Endothelial cell of umbilical vein (primary cell): ENCODE measurements around the gene MAN2B1. TPM values are rescaled to one million over a fixed set of nuclear protein-coding genes. Genes with fewer than 3 reads are reported as not detected.

Experiments
- BruUV-seq: library from RNA; stranded (reverse); fragments of 400-500 nt; replicated peaks from 2 replicates; lab custom pipeline; 2021; lab: Mats Ljungman, UMichigan
- CTCF ChIA-PET: fragments of 300-600, 350-600 bp; sonication (Branson Sonifier 250); formaldehyde crosslinking; loops from one replicate; lab custom pipeline; 2021; ENCODE audit warnings: antibody characterized with exemption, inconsistent platforms; lab: Charles Lee
- POLR2A ChIA-PET: fragments of 300-600, 350-600 bp; sonication (Branson Sonifier 250); formaldehyde crosslinking; loops from one replicate; lab custom pipeline; 2021; ENCODE audit warnings: antibody characterized with exemption, inconsistent platforms; lab: Charles Lee
- DNase-seq: peaks from one replicate; pipeline ENCODE4 v3.0.0-alpha.2; 2011; ENCODE audit warnings: low read depth, low spot score
- FAIRE-seq: peaks from 2 replicates; lab custom pipeline; 2011; peaks lifted over from hg19 to GRCh38; lab: Jason Lieb, UNC
- H2AFZ ChIP-seq: 2 replicates; pipeline ENCODE4 v1.6.0; 2012; ENCODE audit warnings: low read depth, low read length, control low read depth, inconsistent platforms
- H3K27ac ChIP-seq: 2 replicates; pipeline ENCODE4 v1.5.1; 2011; ENCODE audit warnings: low read depth, mild to moderate bottlenecking, control low read depth, low read length, moderate library complexity; ENCODE audit not compliant: insufficient read depth
- H3K27me3 ChIP-seq, 2 experiments: 2 replicates each; pipeline versions ENCODE4 v1.6.0 to v1.6.1; 2011; ENCODE audit warnings: low read length in 2 of 2, mixed read lengths in 1 of 2; ENCODE audit not compliant: control insufficient read depth in 2 of 2, insufficient read depth in 2 of 2
- H3K36me3 ChIP-seq, 2 experiments: 2 replicates in 1 of 2; 3 replicates in 1 of 2; pipeline ENCODE4 v1.5.1; 2011; ENCODE audit warnings: low read length in 2 of 2, mild to moderate bottlenecking in 1 of 2, moderate library complexity in 1 of 2; ENCODE audit not compliant: control insufficient read depth in 2 of 2, insufficient read depth in 2 of 2; ENCODE audit errors: extremely low read depth in 1 of 2
- H3K4me1 ChIP-seq: 3 replicates; pipeline ENCODE4 v1.5.1; 2011; ENCODE audit warnings: mild to moderate bottlenecking, low read length; ENCODE audit not compliant: control insufficient read depth, insufficient read depth; ENCODE audit errors: extremely low read depth
- H3K4me2 ChIP-seq: 2 replicates; pipeline ENCODE4 v1.6.1; 2011; ENCODE audit warnings: low read length, control low read depth, mixed read lengths; ENCODE audit not compliant: insufficient read depth
- H3K4me3 ChIP-seq, 3 experiments: fragments of 200-600 bp in 1 of 3; sonication (generic), shearing (Covaris generic) in 1 of 3; replicated peaks in 1 of 3; 2 replicates each; pipeline ENCODE4 v1.5.1; 2011 to 2016; ENCODE audit warnings: control low read depth in 3 of 3, low read length in 3 of 3, mild to moderate bottlenecking in 2 of 3, inconsistent platforms in 1 of 3, low read depth in 1 of 3, moderate library complexity in 1 of 3; ENCODE audit not compliant: insufficient read depth in 1 of 3
- H3K79me2 ChIP-seq: 2 replicates; pipeline ENCODE4 v1.6.0; 2012; ENCODE audit warnings: low read length, inconsistent platforms; ENCODE audit not compliant: control insufficient read depth, insufficient read depth
- H3K9ac ChIP-seq: replicated peaks from 2 replicates; pipeline ENCODE3; 2011; ENCODE audit warnings: low read length, control low read depth; ENCODE audit not compliant: insufficient read depth; ENCODE audit errors: extremely low read depth
- H3K9me1 ChIP-seq: replicated peaks from 3 replicates; pipeline ENCODE4 v1.6.0; 2011; ENCODE audit warnings: mild to moderate bottlenecking, low read length; ENCODE audit not compliant: control insufficient read depth, insufficient read depth; ENCODE audit errors: extremely low read depth
- H3K9me3 ChIP-seq: replicated peaks from 2 replicates; pipeline ENCODE4 v1.5.1; 2012; ENCODE audit warnings: low read length, inconsistent platforms; ENCODE audit not compliant: control insufficient read depth, insufficient read depth
- H4K20me1 ChIP-seq: replicated peaks from 2 replicates; pipeline ENCODE3; 2011; ENCODE audit warnings: mild to moderate bottlenecking, low read length; ENCODE audit not compliant: control insufficient read depth, insufficient read depth; ENCODE audit errors: extremely low read depth
- EZH2 ChIP-seq: IDR thresholded peaks from 2 replicates; pipeline ENCODE4 v1.6.1; 2012; ENCODE audit warnings: borderline replicate concordance, low read depth, mild to moderate bottlenecking, moderate library complexity, low read length, inconsistent platforms; ENCODE audit not compliant: severe bottlenecking
- FOS ChIP-seq: IDR thresholded peaks from 2 replicates; pipeline ENCODE4 v1.6.1; 2011; ENCODE audit warnings: mild to moderate bottlenecking, low read length, moderate library complexity, borderline replicate concordance; ENCODE audit not compliant: insufficient read depth
- GATA2 ChIP-seq: IDR thresholded peaks from 2 replicates; pipeline ENCODE4 v1.7.0; 2011; ENCODE audit warnings: low read depth, mild to moderate bottlenecking, moderate library complexity, mixed read lengths, low read length; ENCODE audit not compliant: insufficient read length, insufficient read depth
- JUN ChIP-seq: IDR thresholded peaks from 2 replicates; pipeline ENCODE4 v1.6.1; 2011; ENCODE audit warnings: borderline replicate concordance, low read depth; ENCODE audit not compliant: insufficient read length, insufficient read depth
- MYC ChIP-seq: IDR thresholded peaks from one replicate; pipeline ENCODE4 v1.6.1; 2011; ENCODE audit warnings: mild to moderate bottlenecking, low read depth, low read length
- POLR2A ChIP-seq: IDR thresholded peaks from 2 replicates; pipeline ENCODE4 v1.6.1; 2012; ENCODE audit warnings: low read depth, mild to moderate bottlenecking, control low read depth, low read length
- POLR2AphosphoS5 ChIP-seq: IDR thresholded peaks from 2 replicates; pipeline ENCODE4 v1.6.1; 2012; ENCODE audit warnings: low read depth, mild to moderate bottlenecking, control low read depth, low read length, moderate library complexity; ENCODE audit not compliant: insufficient read depth
- dilution Hi-C: fragments of 300-500 bp; cut with MboI; formaldehyde crosslinking; loops from one replicate; pipeline ENCODE4 v1.15.0; 2019; ENCODE audit warnings: low sequenced_read_pairs; ENCODE audit not compliant: extremely low pct_ligation_motif_present
- intact Hi-C: fragments of 100-400 bp; cut with micrococcal nuclease; formaldehyde crosslinking; loops from one replicate; pipeline ENCODE4 v1.10.0; 2022
- polyA plus RNA-seq, 4 experiments: library from polyadenylated mRNA; depleted of rRNA in 3 of 4; stranded (reverse) in 3 of 4; unstranded in 1 of 4; fragments of >200 nt; gene quantifications; 2 replicates each; pipeline versions ENCODE4 v1.2.1 to v1.2.3, GENCODE V29; 2011 to 2012; ENCODE audit warnings: missing spikeins in 1 of 4
- total RNA-seq: library from RNA; stranded (reverse); gene quantifications from 2 replicates; pipeline ENCODE4 v1.2.3, GENCODE V29; 2021
- TF ChIP-seq, protein P1 (sequence below), 2 donors: IDR thresholded peaks; 1 replicate in 1 of 2; 2 replicates in 1 of 2; pipeline ENCODE4 v1.5.1; 2011; ENCODE audit warnings: low read length in 2 of 2, mild to moderate bottlenecking in 2 of 2, moderate library complexity in 2 of 2, control low read depth in 1 of 2, inconsistent platforms in 1 of 2, low read depth in 1 of 2; ENCODE audit not compliant: insufficient read depth in 1 of 2; ENCODE audit errors: extremely low read depth in 1 of 2
- TF ChIP-seq, protein P2 (sequence below): IDR thresholded peaks from 2 replicates; pipeline ENCODE4 v1.6.1; 2011; ENCODE audit not compliant: insufficient read depth, insufficient read length

The MAN2B1 gene
- total and polyA plus RNA-seq, 2 donors (not counting 3 experiments of a cell fraction or from before 2014, with no cell fraction given), result 64.4 to 76.8 TPM

DNA sequence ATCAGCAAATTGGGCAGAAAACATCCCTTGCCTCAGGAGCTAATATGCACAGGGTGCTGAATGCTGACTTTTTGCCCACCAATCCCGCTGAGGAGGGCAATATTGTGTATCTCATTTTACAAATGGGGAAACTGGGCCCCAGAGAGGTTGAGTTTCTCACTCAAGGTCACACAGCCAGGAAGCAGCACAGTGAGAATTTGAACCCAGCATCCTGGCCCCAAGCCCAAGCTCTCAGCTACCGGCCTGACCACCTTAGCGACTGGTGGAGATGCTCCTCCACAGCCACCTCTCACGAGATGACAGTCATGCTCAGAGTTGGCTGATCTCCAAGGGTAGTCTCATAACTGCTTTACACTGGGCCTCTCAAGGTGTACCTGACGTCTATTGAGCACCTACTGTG, 26.4 kb upstream of the MAN2B1 start:
- Histone ChIP-seq H3K27me3 (no peaks in the 10 kb centered on the region), H4K20me1 (no peaks in the 10 kb centered on the region), H3K4me2 (no peak overlapping the region), H2AFZ (no peak overlapping the region), H3K36me3 (peaks cover 0 to 1% of the 10 kb centered on the region in 2 experiments), H3K9me1 (no peaks in the 10 kb centered on the region), H3K79me2 (no peaks in the 10 kb centered on the region), H3K27ac (no peak overlapping the region), H3K4me1 (peaks cover 15% of the 10 kb centered on the region), H3K4me3 (no peak overlapping the region), H3K9me3 (no peaks in the 10 kb centered on the region), H3K9ac (no peak overlapping the region)
- no TSS peak for BruUV-seq
- DNase-seq, result no peak
- POLR2A ChIA-PET, result no interaction called here
- no peak for FAIRE-seq
- intact Hi-C loops, result no loop called here
- TF ChIP-seq, protein P1, sequence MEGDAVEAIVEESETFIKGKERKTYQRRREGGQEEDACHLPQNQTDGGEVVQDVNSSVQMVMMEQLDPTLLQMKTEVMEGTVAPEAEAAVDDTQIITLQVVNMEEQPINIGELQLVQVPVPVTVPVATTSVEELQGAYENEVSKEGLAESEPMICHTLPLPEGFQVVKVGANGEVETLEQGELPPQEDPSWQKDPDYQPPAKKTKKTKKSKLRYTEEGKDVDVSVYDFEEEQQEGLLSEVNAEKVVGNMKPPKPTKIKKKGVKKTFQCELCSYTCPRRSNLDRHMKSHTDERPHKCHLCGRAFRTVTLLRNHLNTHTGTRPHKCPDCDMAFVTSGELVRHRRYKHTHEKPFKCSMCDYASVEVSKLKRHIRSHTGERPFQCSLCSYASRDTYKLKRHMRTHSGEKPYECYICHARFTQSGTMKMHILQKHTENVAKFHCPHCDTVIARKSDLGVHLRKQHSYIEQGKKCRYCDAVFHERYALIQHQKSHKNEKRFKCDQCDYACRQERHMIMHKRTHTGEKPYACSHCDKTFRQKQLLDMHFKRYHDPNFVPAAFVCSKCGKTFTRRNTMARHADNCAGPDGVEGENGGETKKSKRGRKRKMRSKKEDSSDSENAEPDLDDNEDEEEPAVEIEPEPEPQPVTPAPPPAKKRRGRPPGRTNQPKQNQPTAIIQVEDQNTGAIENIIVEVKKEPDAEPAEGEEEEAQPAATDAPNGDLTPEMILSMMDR (IDR thresholded peaks at IDR 0.05; ENCODE audit: extremely low read depth in 1 of 2, insufficient read depth in 1 of 2, low read depth in 1 of 2, low read length in 2 of 2), result no peak
- no peak for TF ChIP-seq JUN
- dilution Hi-C loops, result no loop called here
- CTCF ChIA-PET, result no interaction called here

DNA sequence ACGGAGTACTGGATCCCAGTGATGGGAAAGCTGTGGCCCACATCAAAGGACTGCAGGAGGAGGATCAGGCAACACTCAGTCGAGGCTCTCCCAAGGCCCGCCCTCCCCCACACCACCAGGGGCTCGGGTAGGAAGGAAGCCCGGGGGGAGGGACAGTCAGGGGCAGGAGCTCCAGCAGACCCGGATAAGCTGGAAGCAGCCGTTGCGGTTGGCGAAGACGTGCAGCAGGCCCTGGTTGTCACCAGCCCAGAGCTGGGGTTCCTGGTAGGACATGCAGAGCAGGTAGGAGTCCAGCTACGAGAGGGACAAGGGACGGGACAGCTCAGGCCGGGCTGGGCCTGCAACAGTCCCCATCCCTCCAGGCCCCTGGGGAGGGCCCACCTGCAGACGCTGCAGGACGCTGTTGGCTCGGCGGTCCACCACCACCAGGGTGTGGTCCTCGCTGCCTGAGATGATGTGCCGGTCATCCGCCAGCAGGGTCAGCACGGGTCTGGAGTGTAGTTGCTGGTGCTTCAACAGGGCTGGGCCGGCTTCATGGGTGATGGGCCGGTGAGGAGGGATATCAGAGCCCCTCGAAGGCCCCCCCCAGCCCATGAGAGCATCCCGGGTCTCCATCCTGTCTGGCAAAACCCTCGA, 23.2 kb upstream of the MAN2B1 start:
- Histone ChIP-seq H4K20me1 (no peaks in the 10 kb centered on the region), H3K79me2 (no peaks in the 10 kb centered on the region), H3K27ac (no peak overlapping the region), H3K4me3 (no peak overlapping the region), H3K9ac (no peak overlapping the region), H3K27me3 (no peaks in the 10 kb centered on the region), H3K4me1 (no peaks in the 10 kb centered on the region), H3K36me3 (no peaks in the 10 kb centered on the region), H3K4me2 (no peak overlapping the region), H3K9me1 (no peaks in the 10 kb centered on the region), H2AFZ (no peak overlapping the region), H3K9me3 (no peaks in the 10 kb centered on the region)
- dilution Hi-C loops (no loop called here), intact Hi-C loops (no loop called here)
- BruUV-seq, result no TSS peak
- POLR2A ChIA-PET, result no interaction called here
- CTCF ChIA-PET, result no interaction called here
- DNase-seq (no peak), FAIRE-seq (no peak)
- TF ChIP-seq MYC, result no peak
- no peak for TF ChIP-seq EZH2
- TF ChIP-seq GATA2, result no peak
- no peak for TF ChIP-seq POLR2A
- TF ChIP-seq, protein P2, sequence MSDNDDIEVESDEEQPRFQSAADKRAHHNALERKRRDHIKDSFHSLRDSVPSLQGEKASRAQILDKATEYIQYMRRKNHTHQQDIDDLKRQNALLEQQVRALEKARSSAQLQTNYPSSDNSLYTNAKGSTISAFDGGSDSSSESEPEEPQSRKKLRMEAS, result no peak
- TF ChIP-seq, protein P1 (IDR thresholded peaks at IDR 0.05; ENCODE audit: extremely low read depth in 1 of 2, insufficient read depth in 1 of 2, low read depth in 1 of 2, low read length in 2 of 2), result no peak
- TF ChIP-seq JUN, result no peak
- TF ChIP-seq FOS, result no peak
- TF ChIP-seq POLR2AphosphoS5, result no peak
